ENCODE measurements around the gene LELP1. TPM values are rescaled to one million over a fixed set of nuclear protein-coding genes. Genes with fewer than 3 reads are reported as not detected.

LELP1 gene
- total RNA-seq, 2 donors from 2014 or later, result 4.4 TPM; not detected in 1

DNA sequence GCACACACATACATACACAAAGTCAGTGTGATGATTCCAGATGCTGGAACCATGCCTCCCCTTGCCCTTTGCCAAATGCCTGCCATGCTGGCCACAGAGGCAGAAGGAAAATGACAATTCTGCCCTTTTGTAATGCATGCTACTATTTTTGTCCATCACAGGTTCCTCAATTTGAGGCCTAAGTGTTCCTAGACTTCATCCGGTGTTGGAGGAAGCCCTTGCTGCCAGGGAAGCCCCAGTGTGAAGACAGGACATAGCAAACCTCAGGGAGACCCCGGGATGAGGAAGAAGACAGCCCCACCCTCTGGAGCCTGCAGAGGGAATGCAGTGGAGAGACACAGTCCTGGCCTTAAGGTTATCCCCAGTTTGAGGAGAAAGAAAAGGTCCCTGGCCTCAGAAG is 28.6 kb downstream of the LELP1 start:
- 68% methylated on average over 2 of the region's 2 CpGs for WGBS
- no peak for TF ChIP-seq POLR2AphosphoS5 (IDR thresholded peaks at IDR 0.05)
- H3K27ac ChIP-seq, result no peak overlapping the region

DNA sequence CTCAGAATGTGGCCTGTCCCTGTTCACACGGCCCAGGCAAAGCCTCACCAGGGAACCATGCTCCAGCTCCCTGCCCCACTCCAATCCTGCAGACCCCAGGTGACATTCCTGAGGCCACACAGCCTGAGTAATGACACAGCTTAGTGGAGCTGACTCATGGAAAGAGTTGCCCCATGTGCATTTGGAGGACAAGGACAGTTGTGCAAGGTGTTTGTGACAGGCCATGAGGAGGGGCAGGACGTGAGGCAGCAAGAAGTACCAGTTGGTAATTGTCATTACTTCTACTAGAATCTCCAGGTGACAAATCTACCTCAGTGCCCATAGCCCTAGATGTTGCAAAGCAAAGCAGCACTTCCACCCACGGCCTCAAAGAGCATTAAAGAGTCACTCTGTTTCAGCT is 29.3 kb downstream of the LELP1 start:
- H3K27me3 ChIP-seq (replicated peaks; ENCODE audit: insufficient read depth), result peaks cover 2% of the 10 kb centered on the region
- H3K4me1 ChIP-seq (replicated peaks), result no peaks in the 10 kb centered on the region
- TF ChIP-seq POLR2AphosphoS5 (IDR thresholded peaks at IDR 0.05) (no peak), POLR2A (IDR thresholded peaks at IDR 0.05) (no peak)
- TF ChIP-seq, protein P1, sequence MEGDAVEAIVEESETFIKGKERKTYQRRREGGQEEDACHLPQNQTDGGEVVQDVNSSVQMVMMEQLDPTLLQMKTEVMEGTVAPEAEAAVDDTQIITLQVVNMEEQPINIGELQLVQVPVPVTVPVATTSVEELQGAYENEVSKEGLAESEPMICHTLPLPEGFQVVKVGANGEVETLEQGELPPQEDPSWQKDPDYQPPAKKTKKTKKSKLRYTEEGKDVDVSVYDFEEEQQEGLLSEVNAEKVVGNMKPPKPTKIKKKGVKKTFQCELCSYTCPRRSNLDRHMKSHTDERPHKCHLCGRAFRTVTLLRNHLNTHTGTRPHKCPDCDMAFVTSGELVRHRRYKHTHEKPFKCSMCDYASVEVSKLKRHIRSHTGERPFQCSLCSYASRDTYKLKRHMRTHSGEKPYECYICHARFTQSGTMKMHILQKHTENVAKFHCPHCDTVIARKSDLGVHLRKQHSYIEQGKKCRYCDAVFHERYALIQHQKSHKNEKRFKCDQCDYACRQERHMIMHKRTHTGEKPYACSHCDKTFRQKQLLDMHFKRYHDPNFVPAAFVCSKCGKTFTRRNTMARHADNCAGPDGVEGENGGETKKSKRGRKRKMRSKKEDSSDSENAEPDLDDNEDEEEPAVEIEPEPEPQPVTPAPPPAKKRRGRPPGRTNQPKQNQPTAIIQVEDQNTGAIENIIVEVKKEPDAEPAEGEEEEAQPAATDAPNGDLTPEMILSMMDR (IDR thresholded peaks at IDR 0.05), result no peak
- no peak overlapping the region for H3K27ac ChIP-seq
- H3K9me3 ChIP-seq, result no peaks in the 10 kb centered on the region
- H3K36me3 ChIP-seq, result no peaks in the 10 kb centered on the region
- WGBS, result 71% methylated on average over 3 of the region's 3 CpGs
- intact Hi-C loops (cut with DNase I), result no loop called here
- no peak overlapping the region for H3K4me3 ChIP-seq
- no peak for DNase-seq (ENCODE audit: low spot score)

More for the DNA sequence above, 28.6 kb downstream of the LELP1 start:
- Histone ChIP-seq H3K4me3 (no peak overlapping the region), H3K27me3 (replicated peaks; ENCODE audit: insufficient read depth) (peaks cover 2% of the 10 kb centered on the region), H3K4me1 (replicated peaks) (no peaks in the 10 kb centered on the region), H3K9me3 (no peaks in the 10 kb centered on the region), H3K36me3 (no peaks in the 10 kb centered on the region)
- intact Hi-C loops (cut with DNase I), result no loop called here
- DNase-seq (ENCODE audit: low spot score), result no peak

- Histone ChIP-seq H3K36me3 (no peaks in the 10 kb centered on the region), H3K9me3 (no peaks in the 10 kb centered on the region), H3K4me1 (replicated peaks) (no peaks in the 10 kb centered on the region), H3K4me3 (no peak overlapping the region), H3K27ac (no peak overlapping the region), H3K27me3 (replicated peaks; ENCODE audit: insufficient read depth) (peaks cover 2% of the 10 kb centered on the region)
- WGBS, result 75% methylated on average over 1 of the region's 1 CpG
- intact Hi-C loops (cut with DNase I), result no loop called here
- DNase-seq (ENCODE audit: low spot score), result no peak
- TF ChIP-seq, protein P1 (IDR thresholded peaks at IDR 0.05), result no peak
- TF ChIP-seq POLR2AphosphoS5 (IDR thresholded peaks at IDR 0.05), result no peak
- no peak for TF ChIP-seq POLR2A (IDR thresholded peaks at IDR 0.05)
Observed at GRCh38 chr1:153233448-153233847, 30.2 kb downstream of the LELP1 start.

DNA sequence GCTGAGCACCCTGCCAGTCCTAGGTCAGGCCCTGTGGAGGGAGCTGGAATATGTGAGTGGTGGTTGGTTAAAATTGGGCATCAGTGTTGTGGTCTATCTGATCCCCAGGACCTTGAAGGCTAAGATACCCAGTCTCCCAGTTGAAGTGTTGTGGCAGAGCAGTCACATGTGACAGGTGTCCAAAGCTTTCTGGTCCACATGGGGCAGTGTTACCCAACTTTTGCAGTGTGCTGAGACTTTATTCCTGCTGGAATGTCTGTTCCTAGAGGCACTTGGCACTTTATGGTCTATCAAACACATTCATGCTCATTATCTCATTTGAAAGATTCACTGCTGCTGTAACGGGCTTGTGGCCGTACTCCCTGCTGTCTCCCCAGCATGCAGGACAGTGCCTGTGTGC is 35.3 kb downstream of the LELP1 start:
- Histone ChIP-seq H3K4me1 (replicated peaks) (no peaks in the 10 kb centered on the region), H3K9me3 (no peaks in the 10 kb centered on the region), H3K36me3 (no peaks in the 10 kb centered on the region), H3K27me3 (replicated peaks; ENCODE audit: insufficient read depth) (no peaks in the 10 kb centered on the region), H3K27ac (no peak overlapping the region), H3K4me3 (no peak overlapping the region)
- DNase-seq (ENCODE audit: low spot score), result no peak
- TF ChIP-seq POLR2A (IDR thresholded peaks at IDR 0.05), result no peak
- TF ChIP-seq, protein P1 (IDR thresholded peaks at IDR 0.05), result no peak
- no peak for TF ChIP-seq POLR2AphosphoS5 (IDR thresholded peaks at IDR 0.05)
- WGBS, result 37% methylated on average over 2 of the region's 2 CpGs
- intact Hi-C loops (cut with DNase I), result no loop called here

DNA sequence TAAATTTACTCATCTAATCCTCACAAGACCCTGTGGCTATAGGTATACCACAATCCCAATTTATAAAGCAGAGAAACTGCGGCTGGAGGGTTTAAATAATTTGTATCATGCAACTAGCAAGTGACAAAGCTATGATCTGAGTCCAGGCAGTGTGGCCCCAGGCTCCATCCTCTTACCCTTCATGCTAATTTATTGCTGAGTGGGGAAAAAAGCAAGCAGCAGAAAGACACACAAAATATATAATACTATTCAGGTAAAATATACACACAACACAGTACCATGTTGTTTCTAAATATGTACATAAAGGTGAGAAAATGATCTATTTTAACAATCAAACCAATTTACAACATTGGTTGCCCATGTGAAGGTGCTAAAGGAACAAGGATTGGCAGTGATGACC is 38.9 kb downstream of the LELP1 start:
- no peaks in the 10 kb centered on the region for H3K9me3 ChIP-seq
- intact Hi-C loops (cut with DNase I), result no loop called here

More for the DNA sequence above, 38.9 kb downstream of the LELP1 start:
- no peak overlapping the region for H3K4me3 ChIP-seq
- WGBS, result 91% methylated on average over 1 of the region's 1 CpG
- H3K4me1 ChIP-seq (replicated peaks), result no peaks in the 10 kb centered on the region
- no peak for DNase-seq (ENCODE audit: low spot score)
- TF ChIP-seq, protein P1 (IDR thresholded peaks at IDR 0.05), result no peak
- TF ChIP-seq POLR2A (IDR thresholded peaks at IDR 0.05), result no peak
- no peak for TF ChIP-seq POLR2AphosphoS5 (IDR thresholded peaks at IDR 0.05)
- no peaks in the 10 kb centered on the region for H3K27me3 ChIP-seq (replicated peaks; ENCODE audit: insufficient read depth)
- no peaks in the 10 kb centered on the region for H3K36me3 ChIP-seq
- no peak overlapping the region for H3K27ac ChIP-seq
